GM19193 (cell line): ENCODE results near the gene ZNF185.

ENCODE experiments used
- POLR2A ChIP-seq: IDR thresholded peaks from 4 replicates; pipeline ENCODE4 v1.6.1; 2011; ENCODE audit not compliant: insufficient read depth, insufficient read length; ENCODE audit errors: extremely low read depth

Gene ZNF185

GRCh38 chrX:152902502-152902820 is 4.6 kb downstream of the ZNF185 start:
- no peak for TF ChIP-seq POLR2A

GRCh38 chrX:152903589-152903988 is 5.7 kb downstream of the ZNF185 start:
- no peak for TF ChIP-seq POLR2A

GRCh38 chrX:152904151-152905080 is 6.5 kb downstream of the ZNF185 start:
- TF ChIP-seq POLR2A = no peak

- no peak for TF ChIP-seq POLR2A
Observed at GRCh38 chrX:152905081-152905420, 7.2 kb downstream of the ZNF185 start.

- no peak for TF ChIP-seq POLR2A
Observed at GRCh38 chrX:152907084-152907651, 9.3 kb downstream of the ZNF185 start.

- no peak for TF ChIP-seq POLR2A
Observed at GRCh38 chrX:152908486-152908885, 10.6 kb downstream of the ZNF185 start.

GRCh38 chrX:152912106-152912505 is 14.2 kb downstream of the ZNF185 start:
- TF ChIP-seq POLR2A = no peak

GRCh38 chrX:152912641-152913040 is 14.8 kb downstream of the ZNF185 start:
- TF ChIP-seq POLR2A = no peak

GRCh38 chrX:152913346-152913745 is 15.5 kb downstream of the ZNF185 start:
- TF ChIP-seq POLR2A = no peak

GRCh38 chrX:152913910-152914309 is 16.0 kb downstream of the ZNF185 start:
- no peak for TF ChIP-seq POLR2A

GRCh38 chrX:152915541-152916241 is 17.8 kb downstream of the ZNF185 start:
- TF ChIP-seq POLR2A = no peak

GRCh38 chrX:152917656-152918579 is 20.1 kb downstream of the ZNF185 start:
- TF ChIP-seq POLR2A = no peak

GRCh38 chrX:152918707-152919106 is 20.8 kb downstream of the ZNF185 start:
- TF ChIP-seq POLR2A = no peak

GRCh38 chrX:152923599-152923998 is 25.7 kb downstream of the ZNF185 start:
- TF ChIP-seq POLR2A = no peak

- no peak for TF ChIP-seq POLR2A
Observed at GRCh38 chrX:152925835-152926234, 28.0 kb downstream of the ZNF185 start.
